LNCaP clone FGC (cell line): ENCODE results near the gene KCND1.

Experiments used
- DNase-seq: peaks from one replicate; pipeline ENCODE4 v3.0.0-alpha.2; 2011; ENCODE audit warnings: low read depth
- H3K4me3 ChIP-seq: 2 replicates; pipeline ENCODE4 v1.5.1; 2011; ENCODE audit warnings: mild to moderate bottlenecking, low read depth, low read length, control low read depth
- CTCF ChIP-seq: IDR thresholded peaks from 2 replicates; pipeline ENCODE4 v1.5.1; 2012; ENCODE audit warnings: mild to moderate bottlenecking; ENCODE audit not compliant: control insufficient read depth, insufficient read depth; ENCODE audit errors: extremely low read depth

KCND1 gene

GRCh38 chrX:48975041-48975440, 3.4 kb upstream of the KCND1 start:
- no peak for DNase-seq
- H3K4me3 ChIP-seq = no peak overlapping the region
- TF ChIP-seq CTCF = no peak

- H3K4me3 ChIP-seq = no peak overlapping the region
- no peak for DNase-seq
- TF ChIP-seq CTCF = no peak
These were observed 2.9 kb upstream of the KCND1 start for GRCh38 chrX:48974574-48974973.

GRCh38 chrX:48974033-48974432, 2.4 kb upstream of the KCND1 start:
- no peak for TF ChIP-seq CTCF
- no peak overlapping the region for H3K4me3 ChIP-seq
- DNase-seq = no peak

GRCh38 chrX:48972220-48973164, 848 bp upstream of the KCND1 start:
- H3K4me3 ChIP-seq = no peak overlapping the region
- no peak for DNase-seq
- peak; percentile 52 for TF ChIP-seq CTCF

GRCh38 chrX:48969471-48969870, 2.2 kb downstream of the KCND1 start:
- no peak for DNase-seq
- no peak overlapping the region for H3K4me3 ChIP-seq
- TF ChIP-seq CTCF = no peak

- DNase-seq = no peak
- H3K4me3 ChIP-seq = no peak overlapping the region
- TF ChIP-seq CTCF = no peak
These were observed 3.3 kb downstream of the KCND1 start for GRCh38 chrX:48968377-48968776.
